COLO668 (cell line): Measurements from ENCODE around the gene CSRNP3.

Experiments used
- DNase-seq: peaks from one replicate; lab custom pipeline; 2025; ENCODE audit not compliant: unreplicated experiment; lab: John Stamatoyannopoulos, UW

The CSRNP3 gene

GRCh38 chr2:165536851-165537499 lies 67.5 kb downstream of the CSRNP3 start:
- DNase-seq = no peak

- peak; percentile 10 for DNase-seq
These were observed 70.5 kb downstream of the CSRNP3 start for GRCh38 chr2:165539985-165540384.

- DNase-seq = no peak
These were observed 75.4 kb downstream of the CSRNP3 start for GRCh38 chr2:165544897-165545296.

- no peak for DNase-seq
These were observed 78.4 kb downstream of the CSRNP3 start for GRCh38 chr2:165547900-165548299.

GRCh38 chr2:165549619-165550018 lies 80.1 kb downstream of the CSRNP3 start:
- DNase-seq = no peak

- no peak for DNase-seq
These were observed 89.3 kb downstream of the CSRNP3 start for GRCh38 chr2:165558832-165559231.

GRCh38 chr2:165560377-165560988 lies 91.0 kb downstream of the CSRNP3 start:
- DNase-seq = no peak

- no peak for DNase-seq
These were observed 92.0 kb downstream of the CSRNP3 start for GRCh38 chr2:165561516-165561915.

- no peak for DNase-seq
These were observed 92.7 kb downstream of the CSRNP3 start for GRCh38 chr2:165562233-165562632.

GRCh38 chr2:165563468-165564225 lies 94.1 kb downstream of the CSRNP3 start:
- DNase-seq = peak; percentile 8

- no peak for DNase-seq
These were observed 96.5 kb downstream of the CSRNP3 start for GRCh38 chr2:165566008-165566407.

- DNase-seq = peak; percentile 13
These were observed 97.8 kb downstream of the CSRNP3 start for GRCh38 chr2:165567273-165567672.

GRCh38 chr2:165568361-165568760 lies 98.9 kb downstream of the CSRNP3 start:
- no peak for DNase-seq

GRCh38 chr2:165571477-165571876 lies 102.0 kb downstream of the CSRNP3 start:
- DNase-seq = no peak

GRCh38 chr2:165572151-165572550 lies 102.7 kb downstream of the CSRNP3 start:
- peak; percentile 42 for DNase-seq

GRCh38 chr2:165573534-165574461 lies 104.3 kb downstream of the CSRNP3 start:
- peak; percentile 58 for DNase-seq

- no peak for DNase-seq
These were observed 105.6 kb downstream of the CSRNP3 start for GRCh38 chr2:165575044-165575615.

GRCh38 chr2:165576409-165577154 lies 107.1 kb downstream of the CSRNP3 start:
- DNase-seq = no peak

GRCh38 chr2:165582409-165582808 lies 112.9 kb downstream of the CSRNP3 start:
- no peak for DNase-seq
